HepG2 (cell line): Measurements from ENCODE around the gene HAPLN2. TPM values are rescaled to one million over a fixed set of nuclear protein-coding genes. Genes with fewer than 3 reads are reported as not detected.

Source experiments
- BORCS8-MEF2B ChIP-seq: sonication (generic); formaldehyde crosslinking; IDR thresholded peaks from 2 replicates; pipeline ENCODE4 v1.8.0; 2022; ENCODE audit warnings: mild to moderate bottlenecking, missing genetic modification reagents
- BRD4 ChIP-seq: sonication (generic); formaldehyde crosslinking; IDR thresholded peaks from 2 replicates; pipeline ENCODE4 v1.4.0; 2020; ENCODE audit warnings: missing genetic modification reagents
- ISX ChIP-seq: sonication (generic); formaldehyde crosslinking; conservative IDR thresholded peaks from 2 replicates; pipeline ENCODE4 v1.5.0; 2020; ENCODE audit warnings: missing genetic modification reagents
- MTF2 ChIP-seq: sonication (generic); formaldehyde crosslinking; IDR thresholded peaks from 2 replicates; pipeline ENCODE4 v1.5.0; 2020; ENCODE audit warnings: missing genetic modification reagents, borderline replicate concordance
- MYNN ChIP-seq: sonication (generic); formaldehyde crosslinking; IDR thresholded peaks from 2 replicates; pipeline ENCODE4 v1.4.0; 2020; ENCODE audit warnings: mild to moderate bottlenecking, low read depth, missing genetic modification reagents
- PTBP1 ChIP-seq: fragments of 200-400 bp; formaldehyde crosslinking; IDR thresholded peaks from 2 replicates; pipeline ENCODE4 v1.6.1; 2018; ENCODE audit warnings: low read length, low read depth; ENCODE audit not compliant: poor library complexity, severe bottlenecking
- SALL2 ChIP-seq: sonication (generic); formaldehyde crosslinking; IDR thresholded peaks from 2 replicates; pipeline ENCODE4 v1.8.1; 2023; ENCODE audit warnings: mild to moderate bottlenecking, missing genetic modification reagents, inconsistent platforms
- SETDB1 ChIP-seq: sonication (generic); formaldehyde crosslinking; IDR thresholded peaks from 2 replicates; pipeline ENCODE4 v1.5.1; 2020; ENCODE audit warnings: missing genetic modification reagents, mild to moderate bottlenecking, borderline replicate concordance
- SP1 ChIP-seq, 2 experiments: fragments of 450-650 bp in 1 of 2; sonication (generic) in 1 of 2; formaldehyde crosslinking in 1 of 2; IDR thresholded peaks; 2 replicates each; pipeline versions ENCODE4 v1.4.0 to v1.6.1; 2016 to 2020; ENCODE audit warnings: missing genetic modification reagents in 1 of 2
- SP5 ChIP-seq: IDR thresholded peaks from 2 replicates; pipeline ENCODE4 v1.6.1; 2016; ENCODE audit warnings: low read depth, borderline replicate concordance
- ZKSCAN5 ChIP-seq: sonication (generic); formaldehyde crosslinking; IDR thresholded peaks from 2 replicates; pipeline ENCODE4 v1.5.1; 2020; ENCODE audit warnings: mild to moderate bottlenecking, missing genetic modification reagents
- ZNF10 ChIP-seq: sonication (generic); formaldehyde crosslinking; IDR thresholded peaks from 2 replicates; pipeline ENCODE4 v1.4.0; 2020; ENCODE audit warnings: mild to moderate bottlenecking, low read depth, missing genetic modification reagents, borderline replicate concordance
- ZNF20 ChIP-seq: sonication (generic); formaldehyde crosslinking; IDR thresholded peaks from 2 replicates; pipeline ENCODE4 v1.4.0; 2020; ENCODE audit warnings: mild to moderate bottlenecking, moderate library complexity, missing genetic modification reagents
- ZNF329 ChIP-seq: sonication (generic); formaldehyde crosslinking; IDR thresholded peaks from 2 replicates; pipeline ENCODE4 v1.9.0; 2021; ENCODE audit warnings: low read depth, mild to moderate bottlenecking, missing genetic modification reagents
- ZNF510 ChIP-seq: sonication (generic); formaldehyde crosslinking; IDR thresholded peaks from 2 replicates; pipeline ENCODE4 v1.4.0; 2020; ENCODE audit warnings: low read depth, mild to moderate bottlenecking, missing genetic modification reagents
- ZNF616 ChIP-seq: sonication (generic); formaldehyde crosslinking; IDR thresholded peaks from 2 replicates; pipeline ENCODE4 v1.5.0; 2020; ENCODE audit warnings: low read depth, mild to moderate bottlenecking, missing genetic modification reagents
- ZNF720 ChIP-seq: sonication (generic); formaldehyde crosslinking; IDR thresholded peaks from 2 replicates; pipeline ENCODE4 v1.4.0; 2020; ENCODE audit warnings: missing genetic modification reagents
- ZNF841 ChIP-seq: sonication (generic); formaldehyde crosslinking; IDR thresholded peaks from 2 replicates; pipeline ENCODE4 v1.8.1; 2023; ENCODE audit warnings: missing genetic modification reagents, borderline replicate concordance
- polyA plus RNA-seq, 8 experiments: library from polyadenylated mRNA; depleted of rRNA in 3 of 8; stranded (reverse) in 7 of 8; unstranded in 1 of 8; fragments of >200 nt; fragmentation: Illumina TruSeq in 4 of 8; extraction: Trizol in 4 of 8; gene quantifications; 2 replicates each; pipeline versions ENCODE4 v1.2.1 to v1.2.3, GENCODE V29; 2011 to 2016; ENCODE audit warnings: low read depth in 4 of 8, missing spikeins in 1 of 8, mixed read lengths in 1 of 8; ENCODE audit not compliant: insufficient read depth in 1 of 8
- total RNA-seq, 5 experiments: library from RNA; depleted of rRNA; stranded (reverse); fragments of >200 nt; fragmentation: Illumina TruSeq; extraction: Trizol; gene quantifications; 2 replicates each; pipeline ENCODE4 v1.2.3, GENCODE V29; 2016; ENCODE audit warnings: low read depth in 1 of 5
- TF ChIP-seq, protein P1 (sequence below): sonication (generic); formaldehyde crosslinking; IDR thresholded peaks from 2 replicates; pipeline ENCODE4 v1.8.1; 2023; ENCODE audit warnings: missing genetic modification reagents, inconsistent platforms, borderline replicate concordance
- TF ChIP-seq, protein P2 (sequence below): IDR thresholded peaks from 2 replicates; pipeline ENCODE4 v1.6.1; 2016; ENCODE audit warnings: missing compliant biosample characterization, missing genetic modification reagents, borderline replicate concordance
- TF ChIP-seq, protein P3 (sequence below): sonication (generic); formaldehyde crosslinking; IDR thresholded peaks from 2 replicates; pipeline ENCODE4 v1.5.1; 2020; ENCODE audit warnings: mild to moderate bottlenecking, moderate library complexity, missing genetic modification reagents
- TF ChIP-seq, protein P4 (sequence below): sonication (generic); formaldehyde crosslinking; IDR thresholded peaks from 2 replicates; pipeline ENCODE4 v1.5.1; 2020; ENCODE audit warnings: missing genetic modification reagents, mild to moderate bottlenecking, borderline replicate concordance

HAPLN2 gene
- total and polyA plus RNA-seq, 2 of the 13 experiments (the other 11 are each of a cell fraction or from before 2014, with no cell fraction given), result not detected

DNA sequence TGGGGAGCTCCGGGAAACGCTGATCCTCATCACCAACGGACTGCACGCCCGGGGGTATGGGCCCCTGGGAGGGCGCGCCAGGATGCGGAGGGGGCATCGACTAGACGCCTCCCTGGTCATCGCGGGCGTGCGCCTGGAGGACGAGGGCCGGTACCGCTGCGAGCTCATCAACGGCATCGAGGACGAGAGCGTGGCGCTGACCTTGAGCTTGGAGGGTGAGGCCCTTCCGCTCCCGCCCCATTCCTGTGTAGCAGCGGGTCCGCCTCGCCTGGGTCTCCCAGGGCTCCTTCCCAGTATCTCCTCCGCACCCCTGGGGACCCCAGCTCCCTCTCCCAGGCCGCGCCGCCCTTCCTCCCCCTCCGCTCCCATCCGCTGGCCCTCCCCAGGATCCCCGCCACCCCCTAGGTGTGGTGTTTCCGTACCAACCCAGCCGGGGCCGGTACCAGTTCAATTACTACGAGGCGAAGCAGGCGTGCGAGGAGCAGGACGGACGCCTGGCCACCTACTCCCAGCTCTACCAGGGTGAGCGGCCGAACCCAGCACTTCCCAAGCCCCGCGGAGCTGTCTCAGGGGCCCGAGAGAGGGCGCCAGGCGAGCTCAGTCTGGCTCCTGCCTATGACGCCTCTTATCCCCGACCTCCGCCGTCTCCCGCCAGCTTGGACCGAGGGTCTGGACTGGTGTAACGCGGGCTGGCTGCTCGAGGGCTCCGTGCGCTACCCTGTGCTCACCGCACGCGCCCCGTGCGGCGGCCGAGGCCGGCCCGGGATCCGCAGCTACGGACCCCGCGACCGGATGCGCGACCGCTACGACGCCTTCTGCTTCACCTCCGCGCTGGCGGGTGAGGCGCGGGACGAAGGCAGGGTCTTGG lies 5.0 kb downstream of the HAPLN2 start (continued):
- no peak for TF ChIP-seq ZNF616 (CRISPR knock-in tag)
- TF ChIP-seq, protein P1, sequence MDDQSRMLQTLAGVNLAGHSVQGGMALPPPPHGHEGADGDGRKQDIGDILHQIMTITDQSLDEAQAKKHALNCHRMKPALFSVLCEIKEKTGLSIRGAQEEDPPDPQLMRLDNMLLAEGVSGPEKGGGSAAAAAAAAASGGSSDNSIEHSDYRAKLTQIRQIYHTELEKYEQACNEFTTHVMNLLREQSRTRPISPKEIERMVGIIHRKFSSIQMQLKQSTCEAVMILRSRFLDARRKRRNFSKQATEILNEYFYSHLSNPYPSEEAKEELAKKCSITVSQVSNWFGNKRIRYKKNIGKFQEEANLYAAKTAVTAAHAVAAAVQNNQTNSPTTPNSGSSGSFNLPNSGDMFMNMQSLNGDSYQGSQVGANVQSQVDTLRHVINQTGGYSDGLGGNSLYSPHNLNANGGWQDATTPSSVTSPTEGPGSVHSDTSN (CRISPR knock-in tag), result no peak
- no peak for TF ChIP-seq ZNF10 (CRISPR knock-in tag)
- no peak for TF ChIP-seq MYNN (CRISPR knock-in tag)
- TF ChIP-seq BORCS8-MEF2B (CRISPR knock-in tag), result no peak
- TF ChIP-seq ZNF841 (CRISPR knock-in tag), result no peak
- TF ChIP-seq ISX (CRISPR knock-in tag), result no peak
- no peak for TF ChIP-seq ZNF720 (CRISPR knock-in tag)
- no peak for TF ChIP-seq MTF2 (CRISPR knock-in tag)
- 0 out of 2 replicates have a peak, but pooled peaks have one; percentile 8 for TF ChIP-seq BRD4 (CRISPR knock-in tag)
- no peak for TF ChIP-seq SP5 (CRISPR knock-in tag)
- TF ChIP-seq, protein P2, sequence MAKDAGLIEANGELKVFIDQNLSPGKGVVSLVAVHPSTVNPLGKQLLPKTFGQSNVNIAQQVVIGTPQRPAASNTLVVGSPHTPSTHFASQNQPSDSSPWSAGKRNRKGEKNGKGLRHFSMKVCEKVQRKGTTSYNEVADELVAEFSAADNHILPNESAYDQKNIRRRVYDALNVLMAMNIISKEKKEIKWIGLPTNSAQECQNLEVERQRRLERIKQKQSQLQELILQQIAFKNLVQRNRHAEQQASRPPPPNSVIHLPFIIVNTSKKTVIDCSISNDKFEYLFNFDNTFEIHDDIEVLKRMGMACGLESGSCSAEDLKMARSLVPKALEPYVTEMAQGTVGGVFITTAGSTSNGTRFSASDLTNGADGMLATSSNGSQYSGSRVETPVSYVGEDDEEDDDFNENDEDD, result peak; percentile 49; the same call in 1 of the 2 replicates
- no peak for TF ChIP-seq ZKSCAN5 (CRISPR knock-in tag)
- no peak for TF ChIP-seq SETDB1 (CRISPR knock-in tag)
- no peak for TF ChIP-seq ZNF510
- no peak for TF ChIP-seq SALL2 (CRISPR knock-in tag)
- TF ChIP-seq, protein P3, sequence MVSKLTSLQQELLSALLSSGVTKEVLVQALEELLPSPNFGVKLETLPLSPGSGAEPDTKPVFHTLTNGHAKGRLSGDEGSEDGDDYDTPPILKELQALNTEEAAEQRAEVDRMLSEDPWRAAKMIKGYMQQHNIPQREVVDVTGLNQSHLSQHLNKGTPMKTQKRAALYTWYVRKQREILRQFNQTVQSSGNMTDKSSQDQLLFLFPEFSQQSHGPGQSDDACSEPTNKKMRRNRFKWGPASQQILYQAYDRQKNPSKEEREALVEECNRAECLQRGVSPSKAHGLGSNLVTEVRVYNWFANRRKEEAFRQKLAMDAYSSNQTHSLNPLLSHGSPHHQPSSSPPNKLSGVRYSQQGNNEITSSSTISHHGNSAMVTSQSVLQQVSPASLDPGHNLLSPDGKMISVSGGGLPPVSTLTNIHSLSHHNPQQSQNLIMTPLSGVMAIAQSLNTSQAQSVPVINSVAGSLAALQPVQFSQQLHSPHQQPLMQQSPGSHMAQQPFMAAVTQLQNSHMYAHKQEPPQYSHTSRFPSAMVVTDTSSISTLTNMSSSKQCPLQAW (CRISPR knock-in tag), result no peak
- TF ChIP-seq ZNF329 (CRISPR knock-in tag), result no peak
- TF ChIP-seq, protein P4, sequence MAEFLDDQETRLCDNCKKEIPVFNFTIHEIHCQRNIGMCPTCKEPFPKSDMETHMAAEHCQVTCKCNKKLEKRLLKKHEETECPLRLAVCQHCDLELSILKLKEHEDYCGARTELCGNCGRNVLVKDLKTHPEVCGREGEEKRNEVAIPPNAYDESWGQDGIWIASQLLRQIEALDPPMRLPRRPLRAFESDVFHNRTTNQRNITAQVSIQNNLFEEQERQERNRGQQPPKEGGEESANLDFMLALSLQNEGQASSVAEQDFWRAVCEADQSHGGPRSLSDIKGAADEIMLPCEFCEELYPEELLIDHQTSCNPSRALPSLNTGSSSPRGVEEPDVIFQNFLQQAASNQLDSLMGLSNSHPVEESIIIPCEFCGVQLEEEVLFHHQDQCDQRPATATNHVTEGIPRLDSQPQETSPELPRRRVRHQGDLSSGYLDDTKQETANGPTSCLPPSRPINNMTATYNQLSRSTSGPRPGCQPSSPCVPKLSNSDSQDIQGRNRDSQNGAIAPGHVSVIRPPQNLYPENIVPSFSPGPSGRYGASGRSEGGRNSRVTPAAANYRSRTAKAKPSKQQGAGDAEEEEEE (CRISPR knock-in tag), result no peak
- TF ChIP-seq ZNF20 (CRISPR knock-in tag), result no peak
- no peak for TF ChIP-seq SP1 (IDR thresholded peaks at IDR 0.05)
- TF ChIP-seq SP1 (CRISPR knock-in tag; IDR thresholded peaks at IDR 0.05), result no peak
- TF ChIP-seq PTBP1, result no peak
